HepG2 (cell line): ENCODE measurements around the gene RAB38.

ENCODE experiments used
- CTCF ChIP-seq: sonication (generic); formaldehyde crosslinking; IDR thresholded peaks from 2 replicates; pipeline ENCODE4 v1.5.0; 2020; ENCODE audit warnings: mild to moderate bottlenecking, missing genetic modification reagents, moderate library complexity
- HDAC2 ChIP-seq: sonication (generic); formaldehyde crosslinking; IDR thresholded peaks from 2 replicates; pipeline ENCODE4 v1.4.0; 2020; ENCODE audit warnings: missing genetic modification reagents
- JUND ChIP-seq: sonication (generic); formaldehyde crosslinking; IDR thresholded peaks from 2 replicates; pipeline ENCODE4 v1.8.0; 2022; ENCODE audit warnings: mild to moderate bottlenecking, missing genetic modification reagents
- NR2C2 ChIP-seq: sonication (generic); formaldehyde crosslinking; IDR thresholded peaks from 2 replicates; pipeline ENCODE4 v1.4.0; 2020; ENCODE audit warnings: missing genetic modification reagents, mild to moderate bottlenecking, moderate library complexity, borderline replicate concordance
- NR2F2 ChIP-seq: IDR thresholded peaks from 2 replicates; pipeline ENCODE4 v1.6.1; 2012; ENCODE audit warnings: low read depth, inconsistent platforms, borderline replicate concordance
- PLRG1 ChIP-seq: fragments of 450-650 bp; conservative IDR thresholded peaks from 2 replicates; pipeline ENCODE4 v1.6.1; 2016
- POLR2A ChIP-seq, 2 experiments: IDR thresholded peaks; 2 replicates each; pipeline ENCODE4 v1.6.1; 2011; ENCODE audit warnings: low read depth in 2 of 2, low read length in 2 of 2, mild to moderate bottlenecking in 1 of 2, moderate library complexity in 1 of 2; ENCODE audit not compliant: insufficient read depth in 1 of 2
- ZBTB2 ChIP-seq: sonication (generic); formaldehyde crosslinking; IDR thresholded peaks from 2 replicates; pipeline ENCODE4 v1.8.0; 2022; ENCODE audit warnings: low read depth, missing genetic modification reagents
- ZNF143 ChIP-seq: sonication (generic); formaldehyde crosslinking; IDR thresholded peaks from 2 replicates; pipeline ENCODE4 v1.4.0; 2020; ENCODE audit warnings: missing genetic modification reagents
- ZNF720 ChIP-seq: sonication (generic); formaldehyde crosslinking; IDR thresholded peaks from 2 replicates; pipeline ENCODE4 v1.4.0; 2020; ENCODE audit warnings: missing genetic modification reagents
- ZNF749 ChIP-seq: sonication (generic); formaldehyde crosslinking; IDR thresholded peaks from 2 replicates; pipeline ENCODE4 v1.8.0; 2022; ENCODE audit warnings: mild to moderate bottlenecking, missing genetic modification reagents, moderate library complexity, borderline replicate concordance

GRCh38 chr11:88183233-88183632 is 8.0 kb upstream of the RAB38 start:
- no peak for TF ChIP-seq ZNF720 (CRISPR knock-in tag)
- no peak for TF ChIP-seq POLR2A (IDR thresholded peaks at IDR 0.05; ENCODE audit: insufficient read depth in 1 of 2, low read depth in 2 of 2, low read length in 2 of 2)
- no peak for TF ChIP-seq CTCF (CRISPR knock-in tag)
- TF ChIP-seq NR2F2, result no peak
- no peak for TF ChIP-seq HDAC2 (CRISPR knock-in tag)
- TF ChIP-seq ZBTB2 (CRISPR knock-in tag), result no peak
- TF ChIP-seq JUND (CRISPR knock-in tag), result no peak
- no peak for TF ChIP-seq ZNF143 (CRISPR knock-in tag)
- no peak for TF ChIP-seq ZNF749 (CRISPR knock-in tag)
- TF ChIP-seq PLRG1, result no peak
- no peak for TF ChIP-seq NR2C2
